GM18502 (cell line): Measurements from ENCODE around the gene LYRM7.
A peak's percentile ranks its signal among the peaks of the same experiment; 100 is the strongest.
"Not testable (repeated sequence)": the region's sequence is repeated elsewhere in the genome, so short reads cannot be mapped to it uniquely, and the experiment has no call there.

Source experiments
- ATAC-seq: cut with Tn5 transposase; IDR thresholded peaks from one replicate; pipeline ENCODE4 v1.9.1; 2021; ENCODE audit warnings: mild to moderate bottlenecking; ENCODE audit not compliant: unreplicated experiment, poor library complexity

The LYRM7 gene

DNA sequence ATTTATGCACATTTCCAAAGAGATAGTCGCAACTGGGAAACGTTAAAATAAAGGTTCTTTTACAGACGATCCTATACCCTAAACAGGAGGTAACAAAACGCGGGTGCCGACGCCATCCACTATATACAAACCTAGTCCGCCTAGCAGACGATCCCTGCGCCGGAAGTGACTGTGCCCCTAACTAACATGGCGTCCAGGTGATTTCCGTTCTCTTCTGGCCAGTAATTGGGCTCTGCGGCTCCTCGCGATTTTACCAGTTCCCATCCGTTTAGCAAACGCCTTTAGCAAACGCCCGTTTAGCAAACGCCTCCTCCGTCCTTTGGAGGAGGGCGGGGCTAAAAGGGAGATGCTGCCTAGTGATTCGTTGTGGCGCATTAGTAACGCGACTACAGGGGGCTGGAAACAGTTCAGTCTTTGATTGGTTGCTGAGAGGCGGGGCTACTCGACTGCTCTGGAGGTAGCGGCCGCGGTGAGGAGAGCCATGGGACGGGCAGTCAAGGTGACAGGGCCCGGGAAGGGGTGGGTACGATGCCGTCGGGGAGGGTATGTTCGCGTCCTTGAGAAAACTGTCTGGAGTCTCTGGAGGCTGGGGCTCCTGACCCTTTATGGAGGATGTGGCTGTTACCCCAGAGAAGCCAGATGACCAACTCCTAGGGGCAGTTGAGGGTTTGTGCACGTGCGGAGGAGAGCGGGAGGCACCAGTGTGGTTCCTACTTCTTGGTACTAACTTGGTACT lies at the start of gene LYRM7:
LYRM7 (plus strand) TSS at position 405 of the 736 bp plus-strand sequence; CDS start at position 482, 77 bp downstream.
- ATAC-seq: peak; percentile 98

DNA sequence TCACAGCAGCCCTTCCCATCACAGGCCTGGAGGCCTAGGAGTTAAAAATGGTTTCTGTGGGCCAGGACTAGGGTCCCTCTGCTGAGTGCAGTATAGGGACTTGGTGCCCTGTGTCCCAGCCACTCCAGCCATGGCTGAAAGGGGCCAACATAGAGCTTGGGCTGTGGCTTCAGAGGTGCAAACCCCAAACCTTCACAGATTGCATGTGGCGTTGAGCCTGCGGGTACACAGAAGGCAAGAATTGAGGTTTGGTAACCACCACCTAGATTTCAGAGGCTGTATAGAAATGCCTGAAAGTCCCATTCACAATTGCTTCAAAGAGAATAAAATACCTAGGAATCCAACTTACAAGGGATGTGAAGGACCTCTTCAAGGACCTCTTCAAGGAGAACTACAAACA lies 43.5 kb upstream of the LYRM7 start:
- ATAC-seq: not testable (repeated sequence)

DNA sequence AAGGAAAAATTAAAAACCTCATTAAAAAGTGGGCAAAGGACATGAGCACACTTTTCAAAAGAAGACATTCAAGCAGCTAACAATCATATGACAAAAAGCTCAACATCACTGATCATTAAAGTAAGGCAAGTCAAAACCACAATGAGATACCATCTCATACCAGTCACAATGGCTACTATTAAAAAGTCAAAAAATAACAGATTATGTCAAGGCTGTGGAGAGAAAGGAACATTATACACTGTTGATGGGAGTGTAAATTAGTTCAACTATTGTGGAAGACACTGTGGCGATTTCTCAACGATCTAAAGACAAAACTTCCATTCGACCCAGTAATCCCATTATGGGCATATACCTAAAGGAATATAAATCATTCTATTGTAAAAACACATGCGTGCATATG lies 41.4 kb upstream of the LYRM7 start:
- no peak for ATAC-seq

DNA sequence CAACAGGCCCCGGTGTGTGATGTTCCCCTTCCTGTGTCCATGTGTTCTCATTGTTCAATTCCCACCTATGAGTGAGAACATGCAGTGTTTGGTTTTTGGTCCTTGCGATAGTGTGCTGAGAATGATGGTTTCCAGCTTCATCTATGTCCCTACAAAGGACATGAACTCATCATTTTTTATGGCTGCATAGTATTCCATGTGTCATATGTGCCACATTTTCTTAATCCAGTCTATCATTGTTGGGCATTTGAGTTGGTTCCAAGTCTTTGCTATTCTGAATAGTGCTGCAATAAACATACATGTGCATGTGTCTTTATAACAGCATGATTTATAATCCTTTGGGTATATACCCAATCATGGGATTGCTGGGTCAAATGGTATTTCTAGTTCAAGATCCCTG lies 37.7 kb upstream of the LYRM7 start:
- not testable (repeated sequence) for ATAC-seq

DNA sequence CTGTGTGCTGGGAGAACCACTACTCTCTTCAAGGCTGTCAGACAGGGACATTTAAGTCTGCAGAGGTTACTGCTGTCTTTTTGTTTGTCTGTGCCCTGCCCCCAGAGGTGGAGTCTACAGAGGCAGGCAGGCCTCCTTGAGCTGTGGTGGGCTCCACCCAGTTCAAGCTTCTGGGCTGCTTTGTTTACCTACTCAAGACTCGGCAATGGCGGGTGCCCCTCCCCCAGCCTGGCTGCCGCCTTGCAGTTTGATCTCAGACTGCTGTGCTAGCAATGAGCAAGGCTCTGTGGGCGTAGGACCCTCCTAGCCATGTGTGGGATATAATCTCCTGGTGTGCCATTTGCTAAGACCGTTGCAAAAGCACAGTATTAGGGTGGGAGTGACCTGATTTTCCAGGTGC lies 32.3 kb upstream of the LYRM7 start:
- ATAC-seq: not testable (repeated sequence)

DNA sequence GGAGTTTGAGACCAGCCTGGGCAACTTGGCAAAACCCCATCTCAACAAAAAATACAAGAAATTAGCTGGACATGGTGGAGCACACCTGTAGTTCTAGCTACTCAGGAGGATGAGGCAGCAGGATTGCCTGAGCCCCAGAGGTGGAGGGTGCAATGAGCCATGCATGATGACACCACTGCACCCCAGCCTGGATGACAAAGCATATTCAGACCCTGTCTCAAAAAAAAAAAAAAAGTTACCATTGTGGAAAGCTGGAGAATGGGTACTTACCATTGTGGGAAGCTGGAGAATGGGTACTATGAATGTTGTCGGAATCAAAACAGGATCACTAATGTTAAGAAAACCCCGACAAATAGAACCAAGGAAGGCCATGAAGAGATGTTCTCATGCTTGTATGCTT lies 31.4 kb upstream of the LYRM7 start:
- ATAC-seq: no peak

DNA sequence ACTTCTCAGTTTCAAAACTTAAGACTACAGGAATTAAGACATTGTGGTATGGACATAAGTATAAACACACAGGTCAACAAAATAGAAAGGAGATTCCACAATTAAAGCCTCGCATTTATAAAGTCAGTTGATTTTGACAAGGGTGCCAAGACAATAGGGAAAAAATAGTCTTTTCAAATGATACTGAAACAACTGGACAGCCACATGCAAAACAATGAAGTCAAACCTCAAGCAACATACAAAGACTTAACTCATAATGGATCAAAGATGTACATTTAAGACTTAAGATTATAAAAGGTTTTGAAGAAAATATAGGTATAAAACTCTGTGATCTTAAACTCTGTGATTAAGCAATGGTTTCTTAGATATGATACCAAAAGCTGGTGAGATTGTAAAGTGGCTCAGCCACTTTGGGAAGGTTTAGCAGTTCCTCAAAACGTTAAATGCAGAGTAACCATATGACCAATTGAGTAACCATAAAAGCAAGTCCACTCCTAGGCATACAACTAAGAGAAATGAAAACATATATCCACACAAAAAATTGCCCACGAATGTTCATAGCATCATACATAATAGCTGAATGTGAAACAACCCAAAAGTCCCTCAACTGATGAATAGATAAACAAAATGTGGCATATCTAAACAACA lies 27.6 kb upstream of the LYRM7 start:
- peak; percentile 70 for ATAC-seq

DNA sequence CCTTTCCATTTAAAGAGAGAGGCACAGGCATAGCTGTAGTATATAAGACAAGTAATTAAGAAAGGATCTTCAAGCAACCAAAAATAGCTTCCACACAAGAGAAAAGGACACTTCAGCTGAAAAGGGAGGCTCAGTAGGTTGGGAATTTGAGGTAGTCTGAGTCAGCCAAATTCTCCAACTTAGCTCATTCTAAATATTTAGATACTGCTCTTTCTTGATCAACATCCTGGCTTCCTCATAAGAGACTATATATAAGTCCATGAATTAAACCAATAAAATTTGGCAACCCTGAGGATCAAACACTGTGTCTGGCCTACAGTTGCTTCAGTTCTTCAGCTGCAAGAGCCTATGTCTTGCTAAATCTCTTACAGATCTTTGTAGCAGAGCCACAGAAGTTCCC lies 23.5 kb upstream of the LYRM7 start:
- ATAC-seq: no peak

DNA sequence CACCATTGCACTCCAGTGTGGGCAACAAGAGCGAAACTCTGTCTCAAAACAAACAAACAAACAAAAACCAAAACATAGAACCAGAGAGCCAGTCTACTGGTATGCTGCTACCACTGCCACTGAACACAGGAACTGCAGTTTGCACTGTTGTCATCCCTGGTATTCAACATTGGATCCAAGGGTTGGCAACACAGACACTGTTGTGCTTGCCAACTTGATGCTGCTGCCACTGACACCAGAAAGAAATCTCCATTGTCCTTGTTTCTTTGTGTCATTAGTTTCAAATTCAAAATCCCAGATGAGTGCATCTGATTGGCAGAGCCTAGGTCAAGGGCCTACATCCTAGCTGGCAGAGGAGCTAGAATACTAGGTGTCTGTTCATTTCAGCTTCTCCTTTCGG lies 21.9 kb upstream of the LYRM7 start:
- no peak for ATAC-seq

DNA sequence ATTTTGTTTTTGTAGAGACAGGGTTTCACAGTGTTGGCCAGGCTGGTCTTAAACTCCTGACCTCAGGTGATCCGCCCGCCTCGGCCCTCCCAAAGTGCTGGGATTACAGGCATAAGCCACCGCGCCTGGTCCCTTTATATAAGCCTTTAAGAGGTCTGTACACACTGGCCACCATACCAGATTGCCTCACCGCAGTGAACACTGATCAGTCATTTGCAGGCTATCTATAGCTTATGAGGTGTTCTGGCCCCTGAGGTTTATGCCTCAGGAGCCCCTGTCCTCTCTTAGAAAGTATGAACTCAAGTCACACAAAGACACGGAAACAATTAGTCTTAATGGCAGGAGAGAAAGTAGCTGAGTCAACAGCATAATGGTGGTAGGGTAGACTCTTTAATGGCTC lies 20.3 kb upstream of the LYRM7 start:
- no peak for ATAC-seq

DNA sequence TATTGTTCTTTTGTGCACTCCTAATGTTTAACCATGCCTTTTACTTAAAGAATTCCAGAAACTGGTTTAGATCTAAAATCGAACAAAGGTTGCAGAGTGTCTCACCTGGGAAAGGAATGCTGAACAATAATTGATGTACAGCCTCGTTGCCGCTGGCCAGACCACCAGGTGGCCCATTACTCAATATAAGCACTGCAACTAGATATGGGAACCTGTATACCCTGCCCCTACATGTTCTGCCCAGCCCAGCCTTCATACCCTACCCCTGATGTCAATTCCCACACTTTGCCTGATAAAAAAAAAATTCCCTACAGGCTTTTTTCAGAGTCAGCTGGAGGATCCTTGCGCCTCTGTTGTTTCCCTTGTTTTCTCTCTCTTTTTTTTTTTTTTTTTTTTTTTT lies 19.5 kb upstream of the LYRM7 start:
- ATAC-seq: no peak

DNA sequence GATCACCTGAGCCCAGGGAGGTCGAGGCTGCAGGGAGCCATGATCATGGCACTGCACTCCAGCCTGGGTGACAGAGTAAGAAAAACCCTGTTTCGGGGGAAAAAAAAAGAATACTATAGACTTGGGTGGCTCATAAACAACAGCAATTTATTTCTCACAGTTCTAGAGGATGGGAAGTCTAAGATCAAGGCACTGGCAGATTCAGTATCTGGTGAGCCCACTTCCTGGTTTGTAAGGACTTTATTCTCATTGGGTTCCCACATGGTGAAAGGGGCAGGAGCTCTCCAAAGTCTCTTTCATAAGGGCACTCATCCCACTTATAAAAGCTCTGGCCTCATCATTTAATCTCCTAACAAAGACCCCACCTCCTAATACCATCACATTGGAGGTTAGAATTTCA lies 14.4 kb upstream of the LYRM7 start:
- no peak for ATAC-seq

DNA sequence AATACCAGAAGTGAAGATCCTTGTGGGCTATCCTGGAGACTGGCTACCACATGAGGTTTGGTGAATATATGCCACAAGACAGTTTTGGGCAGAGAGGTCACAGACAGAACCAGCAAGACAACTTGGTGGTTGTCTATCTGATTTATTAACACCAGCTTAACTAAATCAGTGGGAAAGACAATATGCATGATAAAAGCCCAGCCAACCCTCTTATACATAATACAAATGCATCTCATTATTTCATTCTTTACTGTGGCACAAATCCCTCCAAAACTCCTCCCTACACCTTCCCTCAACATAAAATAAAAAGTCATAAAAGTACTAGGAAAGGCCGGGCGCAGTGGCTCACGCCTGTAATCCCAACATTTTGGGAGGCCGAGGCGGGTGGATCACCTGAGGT lies 13.8 kb upstream of the LYRM7 start:
- no peak for ATAC-seq

DNA sequence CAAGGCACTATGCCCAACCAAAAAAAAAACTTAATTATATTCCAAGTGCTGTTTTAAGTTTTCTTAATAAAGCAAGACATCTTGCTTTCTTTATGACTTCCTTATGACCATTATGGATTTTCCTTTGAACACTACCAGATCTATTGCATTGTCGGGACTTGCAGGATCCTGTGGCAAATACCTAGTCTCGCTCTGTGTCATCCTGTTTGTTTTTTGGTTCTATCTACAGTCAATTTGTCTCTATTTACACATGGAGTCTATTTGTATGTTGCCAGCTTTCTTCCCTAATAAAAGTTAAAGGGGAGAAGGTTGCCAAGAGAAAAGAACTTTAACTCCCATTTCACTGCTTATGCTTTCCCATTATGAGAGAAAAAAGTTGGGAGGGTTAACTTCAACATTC lies 10.6 kb upstream of the LYRM7 start:
- no peak for ATAC-seq

DNA sequence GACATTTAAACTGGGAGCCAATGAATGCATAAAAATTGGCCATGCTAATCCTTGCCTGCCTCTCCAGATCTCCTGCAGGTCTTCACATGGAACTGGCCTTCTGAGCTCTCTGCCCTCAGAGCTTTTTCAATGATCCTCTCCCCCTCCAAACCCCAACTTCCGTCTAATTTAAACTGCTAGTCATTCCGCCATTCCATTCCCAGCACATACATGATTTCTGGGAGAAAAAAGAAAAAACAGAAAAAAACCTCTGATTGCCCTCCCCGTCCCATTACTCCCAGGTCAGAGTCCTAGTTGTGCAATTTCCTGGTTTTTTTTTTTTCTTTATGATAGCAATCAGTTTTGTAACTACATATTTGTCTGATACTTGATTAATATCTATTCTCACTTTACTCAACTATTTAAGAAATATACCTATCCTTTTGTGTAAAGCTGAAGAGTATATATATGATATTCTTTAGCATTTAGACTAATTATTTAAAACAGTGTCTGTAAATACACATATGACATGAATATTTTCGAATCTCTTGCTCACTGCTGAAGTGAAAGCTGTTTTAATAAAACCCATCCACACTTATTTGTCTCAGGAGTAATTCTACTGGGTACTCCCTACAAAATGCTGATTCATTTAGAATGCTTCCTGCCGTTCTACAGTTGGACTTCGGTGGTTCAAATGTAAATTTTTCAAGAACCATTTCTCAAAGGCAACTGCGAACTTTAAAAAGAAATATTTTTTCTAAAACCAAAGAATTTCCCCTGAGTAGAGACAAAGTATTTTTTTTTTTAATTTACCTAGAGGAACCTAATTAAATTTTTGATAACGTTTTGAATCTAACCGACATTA lies 7.2 kb upstream of the LYRM7 start:
- no peak for ATAC-seq

DNA sequence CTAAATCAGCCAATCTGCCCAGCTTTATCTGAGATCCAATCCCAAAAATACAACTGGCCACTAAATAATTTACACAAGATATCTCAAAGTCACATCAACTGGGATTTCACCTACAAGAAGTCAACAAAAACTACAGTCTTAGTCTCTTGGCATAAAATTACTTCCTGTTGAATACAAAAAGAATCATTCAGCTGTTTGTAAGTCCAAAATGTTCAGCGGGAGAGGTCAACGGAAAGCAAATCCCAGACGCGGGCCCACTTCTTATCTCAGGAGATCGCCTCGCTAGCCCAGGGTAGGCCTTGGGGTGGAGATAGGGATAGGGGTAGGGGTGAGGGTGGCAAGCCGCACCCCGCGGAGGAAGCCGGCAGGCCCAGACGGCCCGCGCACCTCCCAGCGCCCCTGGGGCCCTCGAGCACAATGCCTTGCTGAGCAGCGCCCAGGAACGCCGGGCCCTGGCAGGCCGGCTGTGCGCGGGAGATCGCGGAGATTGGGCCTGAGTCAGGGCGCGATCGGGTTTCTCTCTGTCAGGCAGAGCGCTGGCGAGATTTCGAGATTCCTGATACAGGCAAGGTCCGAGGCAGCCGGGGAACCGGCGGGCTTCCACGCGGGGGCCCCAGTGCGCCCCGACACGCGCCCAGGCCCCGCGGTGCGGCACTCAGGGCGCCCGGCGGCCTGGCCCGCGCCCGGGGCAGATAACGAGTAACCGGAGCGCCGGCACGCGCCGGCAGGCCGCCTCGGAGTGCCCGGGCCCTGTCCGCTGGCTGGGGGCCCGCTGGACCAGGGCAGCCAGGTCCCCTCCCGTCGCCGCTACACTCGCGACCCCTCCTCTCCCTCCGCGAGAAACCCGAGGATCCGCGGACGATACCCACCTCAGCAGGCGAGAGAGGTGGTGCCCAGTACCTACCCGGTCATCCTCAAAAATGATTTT lies 6.3 kb upstream of the LYRM7 start:
- peak; percentile 74 for ATAC-seq

DNA sequence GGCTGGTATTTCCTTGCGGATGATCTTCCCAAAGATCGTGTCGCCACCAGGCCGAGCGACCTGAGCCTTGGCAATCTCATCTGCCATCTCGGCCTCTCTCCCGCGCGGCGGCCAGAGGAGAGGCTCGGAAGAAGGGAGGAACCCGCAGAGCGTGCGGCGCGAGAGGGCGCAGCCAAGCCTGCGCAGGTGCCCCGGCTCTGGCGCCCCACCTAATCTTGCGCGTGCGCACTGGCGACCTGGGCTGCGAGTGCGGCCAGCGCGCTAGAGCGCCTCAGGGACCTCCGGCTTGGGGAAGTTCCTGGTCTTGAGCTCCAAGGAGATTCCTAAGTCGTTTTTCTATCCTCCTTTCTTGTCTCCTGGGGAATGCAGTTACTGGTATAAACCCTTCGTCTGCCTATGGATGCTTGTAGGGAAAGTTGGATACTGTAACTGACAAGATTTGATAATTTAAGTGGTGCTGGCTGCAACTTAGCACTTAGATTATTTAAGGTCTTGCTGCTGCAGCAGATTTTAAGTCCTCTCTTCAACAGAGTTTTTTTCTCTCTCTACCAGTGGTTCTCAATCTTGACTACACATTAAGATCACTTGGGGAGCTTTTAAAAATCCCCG lies 5.5 kb upstream of the LYRM7 start, which contains the start of gene HINT1:
HINT1 (minus strand) TSS at position 138 of the 609 bp plus-strand sequence; CDS start at position 87, 51 bp downstream.
- ATAC-seq: peak; percentile 84

DNA sequence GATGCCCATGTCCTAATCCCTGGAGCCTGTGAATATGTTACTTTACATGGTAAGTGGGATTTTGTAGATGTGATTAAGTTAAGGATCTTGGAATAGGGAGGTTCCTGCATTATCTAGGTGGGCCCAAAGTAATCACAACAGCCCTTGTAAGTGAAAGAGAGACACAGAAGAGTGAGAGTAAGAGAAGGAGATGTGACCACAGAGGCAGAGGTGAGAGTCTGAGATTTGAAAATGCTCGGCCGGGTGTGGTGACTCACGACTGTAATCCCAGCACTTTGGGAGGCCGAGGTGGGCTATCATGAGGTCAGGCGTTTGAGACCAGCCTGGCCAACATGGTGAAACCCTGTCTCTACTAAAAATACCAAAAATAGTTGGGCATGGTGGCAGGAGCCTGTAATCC lies 3.1 kb upstream of the LYRM7 start:
- ATAC-seq: no peak

DNA sequence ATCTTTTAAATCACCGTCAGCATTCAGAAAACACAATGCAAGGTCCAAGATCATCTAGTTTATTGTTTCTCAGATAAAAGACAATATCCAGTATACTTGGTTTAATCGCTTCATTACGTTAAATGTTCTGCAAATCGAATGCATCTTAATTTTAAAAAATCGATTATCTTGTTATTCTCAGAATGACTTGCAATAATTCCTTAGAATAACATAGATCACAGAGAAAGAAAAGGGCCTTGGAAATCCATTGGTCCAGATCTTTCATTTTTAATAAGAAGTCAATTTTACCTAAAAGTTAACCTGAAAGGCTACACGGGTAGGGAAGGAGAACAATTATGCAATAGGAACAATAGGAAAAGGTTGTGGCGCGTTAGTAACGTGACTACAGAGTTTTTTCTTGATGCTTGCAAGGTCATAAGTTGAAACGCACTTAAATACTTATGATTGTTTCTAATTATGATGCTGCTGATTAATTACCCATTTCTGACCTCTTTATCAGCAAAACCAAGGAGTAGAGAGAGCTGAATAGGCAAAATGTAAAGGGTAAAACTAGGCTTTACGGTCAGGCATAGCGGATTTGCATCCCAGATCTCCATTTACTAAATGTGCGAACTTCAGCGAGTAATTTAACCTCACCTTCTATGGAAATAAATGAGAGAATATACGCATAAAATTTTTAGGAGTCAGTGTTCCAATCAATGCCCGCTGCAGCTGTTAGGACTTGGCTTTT lies 769 bp upstream of the LYRM7 start:
- no peak for ATAC-seq
